GM18511 (cell line): Measurements from ENCODE around the gene CD79B.

Source experiments
- ATAC-seq: cut with Tn5 transposase; IDR thresholded peaks from one replicate; pipeline ENCODE4 v1.9.1; 2021; ENCODE audit warnings: mild to moderate bottlenecking, moderate library complexity; ENCODE audit not compliant: unreplicated experiment

CD79B gene

DNA sequence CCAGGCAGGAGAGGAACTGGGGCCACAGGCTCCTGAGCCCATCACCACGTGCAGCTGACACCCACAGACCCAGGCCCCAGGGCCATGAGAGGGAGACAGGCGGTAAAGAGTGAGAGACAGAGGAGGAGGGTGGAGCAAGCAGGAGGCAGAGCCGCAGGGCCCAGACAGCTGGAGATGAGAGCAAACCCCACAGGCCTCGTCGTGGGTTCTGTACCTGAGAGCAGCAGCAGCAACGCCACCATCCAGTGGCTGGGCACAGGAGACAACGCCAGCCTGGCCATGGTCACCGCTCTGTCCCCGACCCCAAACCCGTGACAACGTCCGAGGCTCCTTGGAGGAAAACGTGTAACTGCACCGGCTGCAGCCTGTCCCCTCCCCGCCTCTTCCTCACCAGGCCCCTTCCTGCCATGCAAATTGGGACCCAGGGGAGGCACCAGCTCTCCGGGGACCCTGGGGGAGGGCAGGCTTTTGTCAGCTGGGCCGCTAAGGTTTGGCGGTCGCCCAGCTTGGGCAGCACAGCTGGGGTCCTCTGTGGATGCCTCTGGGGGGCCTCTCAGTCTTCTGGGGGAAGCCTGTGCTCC is at the start of gene CD79B:
Gene CD79B (minus strand): TSS at position 351 of the 581 bp plus-strand sequence. CDS start 70 bp downstream, at position 281.
- peak; percentile 86 for ATAC-seq

DNA sequence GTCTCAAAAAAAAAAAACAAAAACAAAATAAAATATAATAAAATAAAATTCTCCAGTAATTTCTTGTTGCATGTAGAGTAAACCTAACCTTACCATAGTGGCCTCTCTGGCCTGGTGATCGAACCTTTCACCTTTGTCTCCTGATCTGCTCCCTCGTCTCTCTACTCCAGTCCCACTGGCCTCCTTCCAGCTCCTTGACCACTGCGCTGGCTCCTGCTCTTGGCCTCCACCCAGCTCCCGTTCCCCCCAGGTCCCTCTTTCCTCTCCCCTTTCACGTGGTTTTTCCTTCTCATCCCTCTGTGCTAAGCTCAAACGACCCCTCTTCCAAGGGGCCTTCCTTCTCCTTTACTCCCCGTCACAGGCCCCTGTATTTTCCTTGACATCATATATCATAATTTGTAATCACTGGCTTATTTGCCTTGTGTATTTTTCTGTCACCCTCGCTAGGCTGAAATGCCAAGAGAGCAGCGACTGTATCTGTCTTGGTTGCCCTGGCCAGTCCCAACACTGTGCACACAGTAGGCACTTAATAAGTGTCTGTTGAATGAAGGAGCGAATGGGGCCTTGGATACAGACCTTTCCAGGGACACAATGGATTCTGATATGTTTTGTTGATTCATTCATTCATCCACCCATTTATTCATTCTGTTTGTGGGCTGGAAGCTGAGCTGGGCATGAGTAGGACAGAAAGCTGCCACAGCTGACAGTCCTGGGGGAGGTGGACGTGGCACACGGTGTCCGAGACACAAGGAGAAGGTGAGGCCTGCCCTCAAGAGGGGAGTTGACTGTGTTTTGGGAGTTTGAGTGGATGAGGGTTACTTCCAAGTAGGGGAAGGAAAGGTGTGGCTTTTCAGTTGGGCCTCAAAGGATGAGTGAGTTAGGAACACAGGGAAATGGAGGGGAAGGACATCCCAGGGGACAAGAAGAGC is 46.4 kb upstream of the CD79B start:
- ATAC-seq, result no peak

GRCh38 chr17:63976702-63977101 is 44.6 kb upstream of the CD79B start:
- no peak for ATAC-seq

DNA sequence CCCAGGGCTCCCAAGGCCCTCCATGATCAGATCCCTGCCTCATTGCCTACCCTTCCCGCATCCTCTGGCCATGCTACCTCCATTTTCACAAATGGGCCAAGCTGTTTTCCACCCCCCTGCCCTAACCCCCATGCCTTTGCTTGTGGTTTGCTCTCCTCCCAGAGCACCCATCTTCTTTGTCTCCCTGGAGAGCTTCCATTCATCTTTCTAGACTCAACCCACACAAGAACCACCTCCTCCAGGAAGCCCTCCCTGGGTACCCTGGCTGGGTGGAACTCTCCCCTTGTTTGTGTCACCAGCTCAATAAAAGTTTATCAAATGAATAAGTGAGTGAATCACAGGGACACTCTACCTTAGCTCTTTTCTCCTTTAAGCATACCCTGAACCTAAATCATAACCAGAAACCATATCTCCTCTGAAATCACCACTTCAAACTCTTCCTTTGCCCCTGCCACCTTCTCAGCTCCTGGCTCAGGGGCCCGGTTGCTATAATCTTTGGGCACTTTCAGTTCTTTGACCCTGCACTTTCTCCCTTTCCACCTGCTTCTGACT is 43.5 kb upstream of the CD79B start:
- no peak for ATAC-seq

GRCh38 chr17:63974594-63975192 is 42.6 kb upstream of the CD79B start:
- no peak for ATAC-seq

- no peak for ATAC-seq
Measured at GRCh38 chr17:63973930-63974593, 41.9 kb upstream of the CD79B start.

GRCh38 chr17:63973247-63973646 is 41.1 kb upstream of the CD79B start:
- ATAC-seq, result no peak

- ATAC-seq, result no peak
Measured at GRCh38 chr17:63972796-63973195, 40.7 kb upstream of the CD79B start, which contains the start of gene SCN4A. Gene SCN4A (minus strand): TSS chr17:63972918. CDS start chr17:63972841, 77 bp downstream.

DNA sequence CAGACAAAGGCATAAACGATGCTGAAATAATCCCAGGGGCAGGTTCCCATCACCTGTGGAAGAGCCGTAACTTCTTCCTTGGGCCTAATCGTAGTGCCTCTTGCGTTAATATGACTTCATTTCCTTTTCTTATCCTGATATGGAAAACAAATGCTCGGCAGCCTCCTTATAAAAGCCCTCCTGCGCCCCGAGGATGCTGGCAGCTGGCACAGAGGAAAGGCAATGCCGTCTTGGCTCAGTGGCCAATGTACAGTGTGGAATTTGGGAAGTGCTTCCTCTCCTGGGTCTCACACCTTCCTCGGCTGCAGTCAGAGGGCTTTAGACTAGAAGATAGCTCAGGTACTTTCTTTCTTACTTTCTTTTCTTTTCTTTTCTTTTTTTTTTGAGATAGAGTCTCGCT is 37.1 kb upstream of the CD79B start:
- ATAC-seq, result no peak

DNA sequence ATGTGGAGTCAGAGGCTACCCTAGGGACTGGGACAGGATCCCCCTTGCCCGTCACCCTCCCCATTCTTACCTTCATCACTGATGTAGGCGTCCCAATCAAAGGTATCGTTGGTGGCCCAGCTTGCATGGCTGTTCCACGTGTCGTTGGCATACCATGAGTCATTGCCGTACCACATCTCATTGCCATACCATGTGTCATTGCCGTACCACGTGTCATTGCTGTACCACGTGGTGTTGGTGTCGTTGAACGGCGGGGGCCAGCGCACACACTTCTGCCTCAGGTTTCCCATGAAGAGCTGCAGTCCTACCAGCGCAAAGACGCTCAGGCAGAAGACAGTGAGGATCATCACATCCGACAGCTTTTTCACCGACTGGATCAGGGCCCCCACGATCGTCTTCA is 35.8 kb upstream of the CD79B start:
- no peak for ATAC-seq

DNA sequence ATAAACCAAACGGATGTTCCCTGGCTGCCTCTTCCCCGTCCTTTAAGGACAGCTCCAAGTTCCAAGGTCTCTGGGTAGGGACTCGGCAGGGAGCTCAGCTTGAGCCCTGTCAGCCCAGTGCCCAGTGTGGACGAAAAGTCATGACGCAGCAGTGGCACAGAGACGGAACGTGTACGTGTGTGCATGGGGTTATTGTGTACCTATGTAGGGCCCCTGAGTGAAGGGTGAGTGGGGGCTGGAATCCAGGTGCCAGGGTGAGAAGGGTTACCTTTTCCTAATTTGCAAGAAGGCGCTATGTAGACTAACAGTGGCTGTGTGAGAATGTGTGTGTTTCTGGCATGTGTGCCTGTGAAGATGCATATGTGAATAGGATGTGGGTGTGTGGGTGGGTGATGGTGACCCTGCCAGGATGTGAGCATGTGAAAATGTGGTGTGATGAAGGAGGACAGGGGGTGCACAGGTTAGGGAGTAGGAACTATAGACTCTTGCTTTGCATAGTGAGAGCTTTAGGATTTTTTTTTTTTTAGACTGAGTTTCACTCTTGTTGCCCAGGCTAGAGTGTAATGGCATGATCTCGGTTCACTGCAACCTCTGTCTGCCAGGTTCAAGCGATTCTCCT is 34.6 kb upstream of the CD79B start:
- ATAC-seq, result no peak

GRCh38 chr17:63963123-63963522 is 31.0 kb upstream of the CD79B start:
- no peak for ATAC-seq

- no peak for ATAC-seq
Measured at GRCh38 chr17:63962298-63962744, 30.2 kb upstream of the CD79B start.

- ATAC-seq, result no peak
Measured at GRCh38 chr17:63961355-63962212, 29.5 kb upstream of the CD79B start.

- ATAC-seq, result no peak
Measured at GRCh38 chr17:63960430-63960829, 28.3 kb upstream of the CD79B start.

- ATAC-seq, result no peak
Measured at GRCh38 chr17:63960006-63960405, 27.9 kb upstream of the CD79B start.

GRCh38 chr17:63956296-63956920 is 24.3 kb upstream of the CD79B start:
- no peak for ATAC-seq

DNA sequence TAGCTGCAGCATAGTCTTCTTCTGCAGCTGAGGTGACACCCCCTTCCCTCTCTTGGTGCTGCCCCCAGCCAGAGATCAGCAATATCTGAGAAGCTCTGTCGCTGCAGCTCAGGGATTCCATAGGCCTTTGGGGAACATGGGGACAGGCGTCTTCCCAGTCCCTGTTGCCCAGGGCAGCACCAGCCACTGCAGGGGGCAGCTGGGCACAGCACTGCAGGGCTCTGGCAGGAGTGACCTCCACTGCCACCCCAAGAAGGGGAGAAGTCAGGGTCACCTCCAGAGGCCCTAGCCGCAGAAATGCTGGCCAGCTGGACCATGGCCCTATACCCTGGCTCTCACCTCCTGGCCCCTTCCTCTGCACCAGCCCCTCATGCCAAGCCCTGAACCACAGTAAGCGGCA is 23.7 kb upstream of the CD79B start:
- no peak for ATAC-seq

- ATAC-seq, result no peak
Measured at GRCh38 chr17:63955232-63955631, 23.1 kb upstream of the CD79B start.
